Breast epithelium (tissue), 4 donors: ENCODE results near the gene NUP160. TPM values are rescaled to one million over a fixed set of nuclear protein-coding genes. Genes with fewer than 3 reads are reported as not detected.
"Not testable (repeated sequence)": the region's sequence is repeated elsewhere in the genome, so short reads cannot be mapped to it uniquely, and the experiment has no call there.

Source experiments
- DNase-seq, 2 donors: peaks; one replicate each; pipeline ENCODE4 v3.0.0-alpha.2; 2019; ENCODE audit warnings: low spot score in 2 of 2
- H3K27ac ChIP-seq, 2 donors: fragments of 200-600 bp; sonication (generic) in 1 of 2; one replicate each; pipeline ENCODE4 v1.5.1; 2016 to 2019; ENCODE audit warnings: mild to moderate bottlenecking in 1 of 2
- H3K27me3 ChIP-seq, 2 donors: fragments of 200-600 bp; sonication (generic) in 1 of 2; one replicate each; pipeline versions ENCODE4 v1.5.1 to v1.6.0; 2017 to 2019; ENCODE audit warnings: control low read depth in 1 of 2, mild to moderate bottlenecking in 1 of 2
- H3K36me3 ChIP-seq: fragments of 200-600 bp; one replicate; pipeline ENCODE4 v1.5.1; 2019
- H3K4me1 ChIP-seq, 2 donors: fragments of 200-600 bp; sonication (generic); one replicate each; pipeline ENCODE4 v1.5.1; 2016 to 2019; ENCODE audit warnings: control low read depth in 1 of 2
- H3K4me3 ChIP-seq, 3 donors: fragments of 200-600 bp; sonication (generic); 1 replicate in 2 of 3; 2 replicates in 1 of 3; pipeline ENCODE4 v1.5.1; 2016 to 2019; ENCODE audit warnings: mild to moderate bottlenecking in 3 of 3, moderate library complexity in 2 of 3
- H3K9me3 ChIP-seq, 2 donors: fragments of 200-600 bp; sonication (generic) in 1 of 2; one replicate each; pipeline ENCODE4 v1.5.1; 2016 to 2019; ENCODE audit warnings: control low read depth in 1 of 2
- POLR2A ChIP-seq: fragments of 450-650 bp; IDR thresholded peaks from one replicate; pipeline ENCODE4 v1.6.1; 2016; ENCODE audit warnings: antibody characterized with exemption, mild to moderate bottlenecking, moderate library complexity
- POLR2AphosphoS5 ChIP-seq, 3 donors: sonication (generic); formaldehyde crosslinking; IDR thresholded peaks; one replicate each; pipeline ENCODE4 v1.6.1; 2017; ENCODE audit warnings: antibody characterized with exemption in 3 of 3
- intact Hi-C: fragments of 100-400 bp; cut with DNase I; formaldehyde crosslinking; loops from one replicate; pipeline ENCODE4 v1.15.1; 2023; ENCODE audit warnings: low total_unique reads
- total RNA-seq, 3 donors: library from RNA; depleted of rRNA; stranded (reverse); fragments of >200 nt; gene quantifications; one replicate each; pipeline ENCODE4 v1.1.0, GENCODE V29; 2016
- TF ChIP-seq, protein P1 (sequence below), 3 donors: fragments of 450-650 bp; IDR thresholded peaks; one replicate each; pipeline ENCODE4 v1.5.1; 2016 to 2017; ENCODE audit warnings: antibody characterized with exemption in 3 of 3, mild to moderate bottlenecking in 3 of 3, moderate library complexity in 3 of 3

The NUP160 gene
- total RNA-seq, 3 donors from 2014 or later: 28.2 to 41.4 (median 40.6) TPM

DNA sequence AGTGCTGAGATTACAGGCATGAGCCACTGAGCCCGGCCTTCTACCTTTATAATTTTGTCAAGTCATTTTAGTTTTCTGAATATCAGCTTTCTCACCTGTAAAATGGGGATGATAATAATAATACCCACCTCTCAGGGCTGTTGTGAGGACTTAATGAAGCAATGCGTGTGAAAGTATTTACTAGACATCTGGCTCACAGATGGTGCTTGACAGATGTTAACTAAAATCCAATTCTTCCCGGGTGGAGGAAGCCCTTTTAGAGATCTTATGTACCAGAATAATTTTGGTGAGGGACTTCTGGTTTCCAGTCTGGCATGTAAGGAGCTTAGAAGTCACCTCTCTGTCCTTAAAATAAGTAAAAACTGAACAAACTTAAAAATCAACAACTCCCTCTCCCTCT is 43.7 kb upstream of the NUP160 start:
- Histone ChIP-seq H3K4me3 (no peak overlapping the region), H3K9me3 (no peaks in the 10 kb centered on the region), H3K4me1 (no peaks in the 10 kb centered on the region), H3K27me3 (no peaks in the 10 kb centered on the region), H3K36me3 (no peaks in the 10 kb centered on the region), H3K27ac (no peak overlapping the region)
- DNase-seq: no peak
- TF ChIP-seq, protein P1, sequence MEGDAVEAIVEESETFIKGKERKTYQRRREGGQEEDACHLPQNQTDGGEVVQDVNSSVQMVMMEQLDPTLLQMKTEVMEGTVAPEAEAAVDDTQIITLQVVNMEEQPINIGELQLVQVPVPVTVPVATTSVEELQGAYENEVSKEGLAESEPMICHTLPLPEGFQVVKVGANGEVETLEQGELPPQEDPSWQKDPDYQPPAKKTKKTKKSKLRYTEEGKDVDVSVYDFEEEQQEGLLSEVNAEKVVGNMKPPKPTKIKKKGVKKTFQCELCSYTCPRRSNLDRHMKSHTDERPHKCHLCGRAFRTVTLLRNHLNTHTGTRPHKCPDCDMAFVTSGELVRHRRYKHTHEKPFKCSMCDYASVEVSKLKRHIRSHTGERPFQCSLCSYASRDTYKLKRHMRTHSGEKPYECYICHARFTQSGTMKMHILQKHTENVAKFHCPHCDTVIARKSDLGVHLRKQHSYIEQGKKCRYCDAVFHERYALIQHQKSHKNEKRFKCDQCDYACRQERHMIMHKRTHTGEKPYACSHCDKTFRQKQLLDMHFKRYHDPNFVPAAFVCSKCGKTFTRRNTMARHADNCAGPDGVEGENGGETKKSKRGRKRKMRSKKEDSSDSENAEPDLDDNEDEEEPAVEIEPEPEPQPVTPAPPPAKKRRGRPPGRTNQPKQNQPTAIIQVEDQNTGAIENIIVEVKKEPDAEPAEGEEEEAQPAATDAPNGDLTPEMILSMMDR (IDR thresholded peaks at IDR 0.05): no peak
- intact Hi-C loops: no loop called here

- H3K9me3 ChIP-seq: no peaks in the 10 kb centered on the region
- no peak overlapping the region for H3K4me3 ChIP-seq
- TF ChIP-seq POLR2AphosphoS5 (IDR thresholded peaks at IDR 0.05) (no peak), POLR2A (no peak)
- TF ChIP-seq, protein P1 (IDR thresholded peaks at IDR 0.05): no peak
- DNase-seq: no peak
- peaks cover 0 to 4% of the 10 kb centered on the region in 2 donors for H3K4me1 ChIP-seq
- H3K27me3 ChIP-seq: no peaks in the 10 kb centered on the region
- intact Hi-C loops: no loop called here
- no peak overlapping the region for H3K27ac ChIP-seq
- no peaks in the 10 kb centered on the region for H3K36me3 ChIP-seq
Measured at GRCh38 chr11:47889714-47890441, 41.7 kb upstream of the NUP160 start.

DNA sequence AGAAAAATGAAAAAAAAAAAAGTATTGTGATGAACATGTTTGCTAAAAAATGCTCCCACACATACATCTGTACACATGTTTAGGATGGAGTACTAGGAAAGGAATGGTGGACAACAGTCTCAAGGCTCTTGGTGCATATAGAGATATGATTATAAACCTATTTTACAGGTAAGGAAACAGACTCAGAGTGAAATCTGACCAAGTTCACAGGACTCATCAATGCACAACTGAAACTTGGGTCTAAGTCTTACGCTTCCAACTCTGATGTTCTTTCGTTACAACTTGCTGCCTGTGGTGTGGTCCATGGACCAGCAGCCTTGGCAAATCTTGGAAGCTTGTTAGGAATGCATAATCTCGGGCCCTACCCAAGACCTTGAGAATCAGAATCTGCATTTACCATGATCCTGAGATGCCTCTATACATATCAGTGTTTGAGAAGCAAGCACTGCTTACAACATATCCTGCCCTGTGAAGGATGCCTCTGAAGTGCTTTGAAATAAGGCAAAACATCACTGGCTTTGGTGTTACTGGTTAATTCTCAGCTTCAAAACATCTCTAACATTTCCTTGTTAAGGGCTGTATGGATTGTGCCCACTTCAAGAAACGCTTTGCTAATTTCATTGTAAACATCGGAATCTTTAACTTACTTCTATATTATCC is 39.9 kb upstream of the NUP160 start:
- Histone ChIP-seq H3K4me1 (peaks cover 0 to 4% of the 10 kb centered on the region in 2 donors), H3K36me3 (no peaks in the 10 kb centered on the region), H3K27me3 (no peaks in the 10 kb centered on the region), H3K9me3 (no peaks in the 10 kb centered on the region), H3K4me3 (no peak overlapping the region), H3K27ac (no peak overlapping the region)
- TF ChIP-seq, protein P1 (IDR thresholded peaks at IDR 0.05): no peak
- no peak for TF ChIP-seq POLR2AphosphoS5 (IDR thresholded peaks at IDR 0.05)
- no peak for TF ChIP-seq POLR2A
- intact Hi-C loops: no loop called here
- no peak for DNase-seq

- Histone ChIP-seq H3K27me3 (no peaks in the 10 kb centered on the region), H3K27ac (no peak overlapping the region), H3K4me3 (no peak overlapping the region), H3K9me3 (no peaks in the 10 kb centered on the region), H3K36me3 (no peaks in the 10 kb centered on the region), H3K4me1 (peaks cover 0 to 4% of the 10 kb centered on the region in 2 donors)
- intact Hi-C loops: no loop called here
- no peak for DNase-seq
- TF ChIP-seq POLR2AphosphoS5 (IDR thresholded peaks at IDR 0.05) (peak in 1 of 3 donors; percentile 31), POLR2A (no peak)
- TF ChIP-seq, protein P1 (IDR thresholded peaks at IDR 0.05): no peak
Measured at GRCh38 chr11:47886096-47886495, 37.9 kb upstream of the NUP160 start.

GRCh38 chr11:47882437-47882836 is 34.3 kb upstream of the NUP160 start:
- DNase-seq, H3K9me3 ChIP-seq, intact Hi-C loops: not testable (repeated sequence)

More at GRCh38 chr11:47882437-47882836, 34.3 kb upstream of the NUP160 start:
- not testable (repeated sequence) for H3K36me3 ChIP-seq, H3K27me3 ChIP-seq, H3K4me3 ChIP-seq, H3K4me1 ChIP-seq, H3K27ac ChIP-seq
